WERI-Rb-1 (cell line): ENCODE measurements around the gene SCARF2.
"Not testable (repeated sequence)": the region's sequence is repeated elsewhere in the genome, so short reads cannot be mapped to it uniquely, and the experiment has no call there.

Experiments
- DNase-seq: peaks from one replicate; pipeline ENCODE4 v3.0.0-alpha.2; 2020
- H3K27ac ChIP-seq: fragments of 250-450 bp; sonication (Bioruptor Pico); 2 replicates; pipeline ENCODE4 v1.5.1; 2020; ENCODE audit warnings: mild to moderate bottlenecking, moderate library complexity
- H3K27me3 ChIP-seq: fragments of 250-450 bp; sonication (Bioruptor Pico); 2 replicates; pipeline ENCODE4 v1.5.1; 2021; ENCODE audit warnings: mild to moderate bottlenecking, low read depth, moderate library complexity; ENCODE audit not compliant: insufficient read depth, severe bottlenecking
- H3K36me3 ChIP-seq: fragments of 250-450 bp; sonication (Bioruptor Pico); 2 replicates; pipeline ENCODE4 v1.5.1; 2020; ENCODE audit warnings: mild to moderate bottlenecking, moderate library complexity
- H3K4me3 ChIP-seq: 2 replicates; pipeline ENCODE4 v1.5.1; 2011; ENCODE audit warnings: low read depth, mild to moderate bottlenecking, control low read depth, low read length
- H3K9me3 ChIP-seq: fragments of 250-450 bp; sonication (Bioruptor Pico); 2 replicates; pipeline ENCODE4 v1.5.1; 2021; ENCODE audit warnings: mild to moderate bottlenecking, moderate library complexity; ENCODE audit not compliant: severe bottlenecking
- TF ChIP-seq, protein P1 (sequence below): IDR thresholded peaks from 2 replicates; pipeline ENCODE4 v1.5.1; 2011; ENCODE audit warnings: low read depth, mild to moderate bottlenecking, control low read depth, inconsistent platforms, low read length

Gene SCARF2

DNA sequence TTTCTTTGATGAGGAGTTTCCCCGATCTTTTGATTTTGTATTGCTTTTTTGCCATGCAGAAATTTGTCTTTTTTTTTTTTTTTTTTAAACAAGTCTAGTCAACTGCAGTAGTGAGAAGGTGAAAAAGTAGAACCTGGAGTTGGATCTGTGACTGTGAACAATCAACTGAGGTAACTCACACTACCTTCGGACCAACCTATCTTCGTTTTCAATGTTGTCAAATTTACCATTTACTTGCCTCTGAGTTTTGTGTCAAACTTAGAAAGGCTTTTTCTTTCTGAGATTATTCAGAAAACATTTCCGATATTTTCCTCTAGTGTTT, 37.5 kb upstream of the SCARF2 start:
- Histone ChIP-seq H3K36me3 (peaks cover 14% of the 10 kb centered on the region), H3K4me3 (no peak overlapping the region), H3K27me3 (no peaks in the 10 kb centered on the region), H3K27ac (no peak overlapping the region), H3K9me3 (no peaks in the 10 kb centered on the region)
- TF ChIP-seq, protein P1, sequence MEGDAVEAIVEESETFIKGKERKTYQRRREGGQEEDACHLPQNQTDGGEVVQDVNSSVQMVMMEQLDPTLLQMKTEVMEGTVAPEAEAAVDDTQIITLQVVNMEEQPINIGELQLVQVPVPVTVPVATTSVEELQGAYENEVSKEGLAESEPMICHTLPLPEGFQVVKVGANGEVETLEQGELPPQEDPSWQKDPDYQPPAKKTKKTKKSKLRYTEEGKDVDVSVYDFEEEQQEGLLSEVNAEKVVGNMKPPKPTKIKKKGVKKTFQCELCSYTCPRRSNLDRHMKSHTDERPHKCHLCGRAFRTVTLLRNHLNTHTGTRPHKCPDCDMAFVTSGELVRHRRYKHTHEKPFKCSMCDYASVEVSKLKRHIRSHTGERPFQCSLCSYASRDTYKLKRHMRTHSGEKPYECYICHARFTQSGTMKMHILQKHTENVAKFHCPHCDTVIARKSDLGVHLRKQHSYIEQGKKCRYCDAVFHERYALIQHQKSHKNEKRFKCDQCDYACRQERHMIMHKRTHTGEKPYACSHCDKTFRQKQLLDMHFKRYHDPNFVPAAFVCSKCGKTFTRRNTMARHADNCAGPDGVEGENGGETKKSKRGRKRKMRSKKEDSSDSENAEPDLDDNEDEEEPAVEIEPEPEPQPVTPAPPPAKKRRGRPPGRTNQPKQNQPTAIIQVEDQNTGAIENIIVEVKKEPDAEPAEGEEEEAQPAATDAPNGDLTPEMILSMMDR = no peak
- DNase-seq = no peak

DNA sequence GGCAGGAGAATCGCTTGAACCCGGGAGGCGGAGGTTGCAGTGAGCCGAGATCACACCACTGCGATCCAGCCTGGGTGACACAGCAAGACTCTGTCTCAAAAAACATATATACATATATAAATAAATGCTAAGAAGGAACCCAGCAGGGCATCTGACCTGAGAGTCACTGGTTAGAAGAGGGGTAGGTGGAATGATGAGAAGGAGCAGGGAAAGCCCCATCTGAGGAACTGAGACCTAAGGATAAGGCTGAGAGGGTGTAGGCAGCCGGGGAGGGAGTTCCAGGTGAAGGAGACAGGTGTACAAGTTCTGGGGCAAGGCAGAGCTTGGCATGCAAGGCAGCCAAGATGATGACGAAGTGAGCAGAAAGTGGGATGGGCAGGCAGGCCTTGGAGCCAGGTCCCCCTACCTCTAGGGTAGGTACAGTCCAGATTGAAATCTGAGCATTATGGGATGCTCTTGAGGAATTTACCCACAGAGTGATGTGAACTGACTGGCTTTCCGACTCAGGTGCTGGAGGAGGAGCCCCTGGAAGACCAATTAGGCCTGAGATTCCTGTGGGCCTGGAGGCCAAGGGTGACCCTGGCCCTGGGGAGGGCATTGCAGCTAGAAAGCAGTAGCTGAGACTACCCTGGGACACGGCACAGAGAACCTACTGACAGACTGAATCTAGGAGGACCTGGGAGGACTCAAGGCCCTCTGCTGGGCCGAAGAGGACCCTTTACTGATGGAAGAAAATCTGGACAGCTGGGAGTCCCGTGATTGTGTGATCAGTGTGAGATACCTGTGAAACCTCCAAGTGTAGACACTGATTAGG, 35.2 kb upstream of the SCARF2 start:
- no peaks in the 10 kb centered on the region for H3K9me3 ChIP-seq
- peaks cover 21% of the 10 kb centered on the region for H3K36me3 ChIP-seq
- no peak for DNase-seq
- TF ChIP-seq, protein P1 = no peak
- H3K27me3 ChIP-seq = no peaks in the 10 kb centered on the region
- no peak overlapping the region for H3K27ac ChIP-seq
- H3K4me3 ChIP-seq = no peak overlapping the region

DNA sequence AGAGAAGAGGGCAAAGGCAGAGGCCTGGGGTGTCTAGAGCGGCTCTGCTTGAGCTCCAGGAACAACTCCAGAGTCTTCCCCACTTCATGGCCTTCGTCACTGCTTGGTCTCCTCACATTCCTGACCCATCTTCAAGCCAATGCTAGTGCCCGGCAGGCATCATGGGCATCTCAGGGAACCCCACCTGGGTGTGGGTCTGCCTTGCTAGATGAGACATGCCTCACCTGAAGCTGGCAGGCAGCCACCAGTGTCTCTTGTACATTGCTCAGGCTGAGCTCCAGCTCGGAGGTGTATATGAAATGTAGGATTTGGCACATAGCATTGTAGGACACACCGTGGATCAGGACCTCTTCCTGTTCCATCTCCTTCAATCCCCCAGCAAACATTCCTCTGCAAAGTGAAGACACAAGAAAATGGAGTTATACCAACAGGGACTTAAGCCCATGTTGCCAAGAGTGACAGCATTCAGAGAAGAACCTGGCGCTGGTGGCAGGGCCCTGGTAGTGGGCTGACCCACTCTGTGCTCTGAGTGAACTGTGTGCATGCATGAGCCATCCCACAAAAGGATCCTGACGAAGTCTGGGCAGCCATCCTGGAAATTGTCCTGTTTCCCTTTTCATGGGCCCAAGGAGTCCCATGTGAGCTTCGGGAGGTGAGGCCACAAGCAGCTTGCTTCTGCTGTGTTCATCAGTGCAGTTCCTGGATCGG, 33.7 kb upstream of the SCARF2 start:
- TF ChIP-seq, protein P1 = no peak
- Histone ChIP-seq H3K9me3 (no peaks in the 10 kb centered on the region), H3K27me3 (no peaks in the 10 kb centered on the region), H3K27ac (no peak overlapping the region), H3K36me3 (peaks cover 21% of the 10 kb centered on the region), H3K4me3 (no peak overlapping the region)
- no peak for DNase-seq

DNA sequence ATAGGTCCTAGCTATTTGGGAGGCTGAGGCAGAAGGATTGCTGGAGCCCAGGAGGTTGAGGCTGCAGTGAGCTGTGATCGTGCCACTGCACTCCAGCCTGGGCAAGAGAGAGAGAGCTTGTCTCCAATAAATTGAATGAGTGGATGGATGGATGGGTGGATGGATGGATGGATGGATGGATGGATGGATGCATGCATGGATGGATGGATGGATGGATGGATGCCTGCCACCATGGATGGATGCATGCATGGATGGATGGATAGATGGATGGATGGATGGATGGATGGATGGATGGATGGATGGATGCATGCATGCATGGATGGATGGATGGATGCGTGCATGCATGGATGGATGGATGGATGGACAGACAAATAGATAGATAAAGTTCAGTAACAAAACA, 32.9 kb upstream of the SCARF2 start:
- H3K36me3 ChIP-seq = peaks cover 26% of the 10 kb centered on the region
- not testable (repeated sequence) for H3K4me3 ChIP-seq, H3K27me3 ChIP-seq, H3K27ac ChIP-seq, DNase-seq, H3K9me3 ChIP-seq

DNA sequence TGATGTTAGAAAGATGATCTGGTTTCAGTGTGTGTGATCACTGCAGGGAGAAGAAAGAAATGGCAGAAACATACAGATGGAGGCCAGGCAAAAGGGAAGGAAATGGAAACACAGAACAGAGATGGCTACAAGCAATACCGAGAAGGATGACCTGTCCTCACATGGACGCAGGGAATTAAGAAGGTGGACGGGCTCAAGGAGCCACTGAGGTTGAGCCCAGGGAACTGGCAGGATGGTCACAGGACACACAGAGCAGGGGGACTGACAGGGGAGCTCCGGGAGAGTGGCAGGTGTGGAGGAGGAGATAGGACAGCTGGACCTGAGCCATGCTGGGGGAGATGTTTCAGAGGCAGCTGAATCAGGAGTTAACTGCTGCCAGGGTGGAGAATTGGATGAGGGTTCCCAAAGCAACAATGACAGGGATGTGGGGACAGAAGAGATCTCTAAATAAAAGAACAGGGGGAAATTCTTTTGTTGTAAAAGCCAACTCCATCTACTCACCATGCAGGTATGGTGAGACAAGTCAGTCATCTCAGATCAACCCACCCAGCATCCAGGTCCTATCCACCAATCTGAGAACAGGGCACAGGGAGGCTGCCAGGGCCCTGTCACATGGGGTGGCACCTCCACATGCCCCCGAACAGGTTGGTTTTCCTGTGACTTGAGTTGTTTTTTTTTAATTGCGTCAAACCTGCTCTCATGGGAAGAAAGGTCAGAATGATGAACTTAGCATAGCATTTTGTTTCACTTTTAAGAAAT, 31.7 kb upstream of the SCARF2 start:
- Histone ChIP-seq H3K4me3 (no peak overlapping the region), H3K27me3 (no peaks in the 10 kb centered on the region), H3K9me3 (no peaks in the 10 kb centered on the region), H3K36me3 (peaks cover 38% of the 10 kb centered on the region), H3K27ac (no peak overlapping the region)
- DNase-seq = no peak
- TF ChIP-seq, protein P1 = no peak
